ENCODE data around the gene KDM8. TPM values are rescaled to one million over a fixed set of nuclear protein-coding genes. Genes with fewer than 3 reads are reported as not detected.

The KDM8 gene
- total and polyA plus RNA-seq, 9 of the 15 experiments (the other 6 are each of a cell fraction or from before 2014, with no cell fraction given): 0.61 to 9.1 (median 5.4) TPM

DNA sequence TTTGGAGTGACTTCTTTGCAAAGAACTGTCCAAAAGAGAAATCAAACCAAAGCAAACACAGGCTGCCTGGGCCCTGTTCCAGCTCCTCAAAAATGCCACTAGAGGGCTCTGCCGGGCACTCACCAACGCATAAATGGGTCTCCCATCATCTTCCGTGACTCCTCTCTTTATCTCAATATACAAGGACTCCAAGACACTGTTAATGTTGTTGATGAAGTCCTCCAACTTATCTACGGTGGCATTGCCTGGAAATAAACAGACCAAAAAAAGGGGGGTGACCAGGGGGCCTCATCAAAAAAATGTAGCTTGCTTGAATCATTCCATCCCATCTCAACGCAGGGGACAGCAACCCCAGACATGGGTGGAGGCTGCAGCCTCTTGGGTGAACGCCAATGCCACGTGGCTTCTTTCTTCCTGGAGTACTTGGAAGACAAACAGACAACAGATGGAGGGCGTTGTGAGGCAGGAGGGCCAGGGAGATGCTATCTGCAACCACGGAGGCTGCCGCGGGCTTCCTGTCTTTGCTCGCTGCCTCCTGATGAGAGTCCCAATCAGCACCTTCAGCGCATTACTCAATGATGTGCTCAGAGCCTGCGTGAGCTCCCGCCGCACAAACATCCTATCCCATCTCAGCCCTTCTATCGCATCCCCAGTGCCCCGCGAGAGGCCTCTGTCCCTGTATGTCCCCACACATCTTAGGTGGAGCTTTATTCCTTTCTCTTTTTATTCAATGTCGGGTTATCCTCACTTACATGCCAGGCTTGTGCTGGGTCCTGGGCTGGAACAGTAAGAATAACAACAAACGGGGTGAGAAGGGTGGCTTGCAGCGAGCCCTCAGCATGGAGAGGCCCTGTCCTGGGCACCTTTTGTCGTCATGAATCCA, 32.0 kb downstream of the KDM8 start (continued):
- peak; percentile 51 for TF ChIP-seq CREM (IDR thresholded peaks at IDR 0.05; ENCODE audit: low read depth)
- TF ChIP-seq NFXL1 (CRISPR knock-in tag; IDR thresholded peaks at IDR 0.05): no peak
- no peak for TF ChIP-seq PML (IDR thresholded peaks at IDR 0.05; ENCODE audit: low read length)
- TF ChIP-seq ZNF217 (CRISPR knock-in tag; IDR thresholded peaks at IDR 0.05): no peak
- TF ChIP-seq NFIC (IDR thresholded peaks at IDR 0.05): peak; percentile 96
- no peak for TF ChIP-seq FUS (optimal IDR thresholded peaks at IDR 0.05; ENCODE audit: low read depth, low read length)
- TF ChIP-seq NR2F6 (CRISPR knock-in tag; IDR thresholded peaks at IDR 0.05): no peak
- no peak for TF ChIP-seq SNRNP70 (optimal IDR thresholded peaks at IDR 0.05; ENCODE audit: low read depth, low read length)
- no peak for TF ChIP-seq PRMT5 (CRISPR knock-in tag; IDR thresholded peaks at IDR 0.05)
- TF ChIP-seq STAT5B (CRISPR knock-in tag; IDR thresholded peaks at IDR 0.05): no peak
- TF ChIP-seq ZNF354B (CRISPR knock-in tag; IDR thresholded peaks at IDR 0.05): no peak
- no peak for TF ChIP-seq DIDO1 (tag; IDR thresholded peaks at IDR 0.05; ENCODE audit: low read depth)
- no peak for TF ChIP-seq PTBP1 (IDR thresholded peaks at IDR 0.05; ENCODE audit: low read depth, low read length)
- no peak for TF ChIP-seq CBX8 (IDR thresholded peaks at IDR 0.05; ENCODE audit: borderline replicate concordance, extremely low read depth, low read depth, low read length, poor library complexity, severe bottlenecking)
- TF ChIP-seq BACH1 (tag; IDR thresholded peaks at IDR 0.05): no peak
- TF ChIP-seq NFIX (CRISPR knock-in tag; IDR thresholded peaks at IDR 0.05; ENCODE audit: low read depth): no peak
- no peak for TF ChIP-seq BDP1 (IDR thresholded peaks at IDR 0.05; ENCODE audit: insufficient read depth, insufficient read length)
- TF ChIP-seq, protein P1, sequence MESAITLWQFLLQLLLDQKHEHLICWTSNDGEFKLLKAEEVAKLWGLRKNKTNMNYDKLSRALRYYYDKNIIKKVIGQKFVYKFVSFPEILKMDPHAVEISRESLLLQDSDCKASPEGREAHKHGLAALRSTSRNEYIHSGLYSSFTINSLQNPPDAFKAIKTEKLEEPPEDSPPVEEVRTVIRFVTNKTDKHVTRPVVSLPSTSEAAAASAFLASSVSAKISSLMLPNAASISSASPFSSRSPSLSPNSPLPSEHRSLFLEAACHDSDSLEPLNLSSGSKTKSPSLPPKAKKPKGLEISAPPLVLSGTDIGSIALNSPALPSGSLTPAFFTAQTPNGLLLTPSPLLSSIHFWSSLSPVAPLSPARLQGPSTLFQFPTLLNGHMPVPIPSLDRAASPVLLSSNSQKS (CRISPR knock-in tag; IDR thresholded peaks at IDR 0.05): no peak
- no peak for TF ChIP-seq CHD2 (IDR thresholded peaks at IDR 0.05; ENCODE audit: low read depth, low read length)
- no peak for TF ChIP-seq ATF4 (CRISPR knock-in tag; IDR thresholded peaks at IDR 0.05)
- TF ChIP-seq LEF1 (IDR thresholded peaks at IDR 0.05): peak; percentile 42; the same call in 1 of the 2 replicates
- TF ChIP-seq SMAD2 (IDR thresholded peaks at IDR 0.05; ENCODE audit: low read depth, low read length): no peak
- TF ChIP-seq SREBF1 (IDR thresholded peaks at IDR 0.05; ENCODE audit: borderline replicate concordance, low read depth, low read length): no peak
- no peak for TF ChIP-seq CAMTA2 (CRISPR knock-in tag; conservative IDR thresholded peaks at IDR 0.05)
- TF ChIP-seq MAFK (IDR thresholded peaks at IDR 0.05; ENCODE audit: low read length): 0 out of 2 replicates have a peak, but pooled peaks have one; percentile 11
- no peak for TF ChIP-seq MBD2 (IDR thresholded peaks at IDR 0.05; ENCODE audit: borderline replicate concordance, low read depth)
- TF ChIP-seq ZNF174 (CRISPR knock-in tag; IDR thresholded peaks at IDR 0.05): no peak
- TF ChIP-seq ZNF408 (CRISPR knock-in tag; IDR thresholded peaks at IDR 0.05; ENCODE audit: low read depth): no peak
- no peak for TF ChIP-seq ZNF740 (CRISPR knock-in tag; IDR thresholded peaks at IDR 0.05)
- TF ChIP-seq ZNF740 (tag; IDR thresholded peaks at IDR 0.05): no peak

Measured in K562 (cell line).